ENCODE data around the gene CD151.

DNA sequence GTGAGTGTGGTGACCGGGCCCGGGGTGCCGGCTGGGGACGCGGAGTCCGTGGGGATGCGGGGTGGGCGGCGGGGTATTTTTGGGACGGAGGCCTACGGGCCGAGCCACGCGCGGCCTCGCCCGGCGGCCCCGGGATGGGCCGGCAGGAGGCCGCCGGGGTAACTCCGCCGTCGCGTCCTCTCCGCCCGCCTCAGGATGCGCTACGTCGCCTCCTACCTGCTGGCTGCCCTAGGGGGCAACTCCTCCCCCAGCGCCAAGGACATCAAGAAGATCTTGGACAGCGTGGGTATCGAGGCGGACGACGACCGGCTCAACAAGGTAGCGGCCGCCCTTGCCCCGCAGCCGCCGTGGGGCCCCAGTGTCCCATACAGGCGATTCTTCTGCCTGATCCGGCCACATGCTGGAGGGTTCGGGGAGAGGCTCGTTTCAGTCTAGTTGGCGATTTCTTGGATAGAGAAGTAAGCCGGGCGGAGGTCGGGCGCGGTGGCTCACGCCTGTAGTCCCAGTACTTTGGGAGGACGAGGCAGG lies 22.6 kb upstream of the CD151 start:
- TF ChIP-seq, protein P1, sequence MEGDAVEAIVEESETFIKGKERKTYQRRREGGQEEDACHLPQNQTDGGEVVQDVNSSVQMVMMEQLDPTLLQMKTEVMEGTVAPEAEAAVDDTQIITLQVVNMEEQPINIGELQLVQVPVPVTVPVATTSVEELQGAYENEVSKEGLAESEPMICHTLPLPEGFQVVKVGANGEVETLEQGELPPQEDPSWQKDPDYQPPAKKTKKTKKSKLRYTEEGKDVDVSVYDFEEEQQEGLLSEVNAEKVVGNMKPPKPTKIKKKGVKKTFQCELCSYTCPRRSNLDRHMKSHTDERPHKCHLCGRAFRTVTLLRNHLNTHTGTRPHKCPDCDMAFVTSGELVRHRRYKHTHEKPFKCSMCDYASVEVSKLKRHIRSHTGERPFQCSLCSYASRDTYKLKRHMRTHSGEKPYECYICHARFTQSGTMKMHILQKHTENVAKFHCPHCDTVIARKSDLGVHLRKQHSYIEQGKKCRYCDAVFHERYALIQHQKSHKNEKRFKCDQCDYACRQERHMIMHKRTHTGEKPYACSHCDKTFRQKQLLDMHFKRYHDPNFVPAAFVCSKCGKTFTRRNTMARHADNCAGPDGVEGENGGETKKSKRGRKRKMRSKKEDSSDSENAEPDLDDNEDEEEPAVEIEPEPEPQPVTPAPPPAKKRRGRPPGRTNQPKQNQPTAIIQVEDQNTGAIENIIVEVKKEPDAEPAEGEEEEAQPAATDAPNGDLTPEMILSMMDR (IDR thresholded peaks at IDR 0.05), result peak in 2 of 6 experiments; percentile 15 to 52
- no peak for TF ChIP-seq POLR2A (IDR thresholded peaks at IDR 0.05)
